ENCODE measurements around the gene PHF13.

DNA sequence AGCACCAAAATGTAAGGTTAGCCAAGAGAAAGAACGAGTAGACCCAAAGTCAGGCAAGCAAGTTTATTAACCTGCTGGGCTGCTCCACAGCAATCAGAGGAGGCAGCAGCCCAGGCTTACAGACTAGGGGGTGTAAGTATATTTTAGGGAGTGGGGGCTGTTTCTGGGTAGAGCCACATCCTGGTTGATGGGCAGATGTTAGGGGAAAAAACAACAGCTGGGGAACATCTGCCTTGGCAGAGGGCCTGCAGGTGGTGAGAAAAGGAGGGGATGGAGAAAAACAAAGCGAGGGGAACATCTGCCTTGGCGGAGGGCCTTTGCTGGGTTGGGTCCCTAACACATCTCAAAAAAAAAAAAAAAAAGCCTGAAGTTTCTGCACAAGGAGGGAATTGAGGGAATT lies 43.4 kb upstream of the PHF13 start:
- TF ChIP-seq, protein P1, sequence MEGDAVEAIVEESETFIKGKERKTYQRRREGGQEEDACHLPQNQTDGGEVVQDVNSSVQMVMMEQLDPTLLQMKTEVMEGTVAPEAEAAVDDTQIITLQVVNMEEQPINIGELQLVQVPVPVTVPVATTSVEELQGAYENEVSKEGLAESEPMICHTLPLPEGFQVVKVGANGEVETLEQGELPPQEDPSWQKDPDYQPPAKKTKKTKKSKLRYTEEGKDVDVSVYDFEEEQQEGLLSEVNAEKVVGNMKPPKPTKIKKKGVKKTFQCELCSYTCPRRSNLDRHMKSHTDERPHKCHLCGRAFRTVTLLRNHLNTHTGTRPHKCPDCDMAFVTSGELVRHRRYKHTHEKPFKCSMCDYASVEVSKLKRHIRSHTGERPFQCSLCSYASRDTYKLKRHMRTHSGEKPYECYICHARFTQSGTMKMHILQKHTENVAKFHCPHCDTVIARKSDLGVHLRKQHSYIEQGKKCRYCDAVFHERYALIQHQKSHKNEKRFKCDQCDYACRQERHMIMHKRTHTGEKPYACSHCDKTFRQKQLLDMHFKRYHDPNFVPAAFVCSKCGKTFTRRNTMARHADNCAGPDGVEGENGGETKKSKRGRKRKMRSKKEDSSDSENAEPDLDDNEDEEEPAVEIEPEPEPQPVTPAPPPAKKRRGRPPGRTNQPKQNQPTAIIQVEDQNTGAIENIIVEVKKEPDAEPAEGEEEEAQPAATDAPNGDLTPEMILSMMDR (IDR thresholded peaks at IDR 0.05; ENCODE audit: low read length) = no peak
- TF ChIP-seq EZH2 (optimal IDR thresholded peaks at IDR 0.05; ENCODE audit: low read depth, low read length) (no peak), EZH2phosphoT487 (IDR thresholded peaks at IDR 0.05; ENCODE audit: low read length) (no peak)
